Femur (tissue), 1 donor: ENCODE data around the gene AHI1.
A peak's percentile ranks its signal among the peaks of the same experiment; 100 is the strongest.
"Not testable (repeated sequence)": the region's sequence is repeated elsewhere in the genome, so short reads cannot be mapped to it uniquely, and the experiment has no call there.

Source experiments
- DNase-seq: peaks from one replicate; pipeline ENCODE4 v3.0.0-alpha.2; 2017

AHI1 gene

DNA sequence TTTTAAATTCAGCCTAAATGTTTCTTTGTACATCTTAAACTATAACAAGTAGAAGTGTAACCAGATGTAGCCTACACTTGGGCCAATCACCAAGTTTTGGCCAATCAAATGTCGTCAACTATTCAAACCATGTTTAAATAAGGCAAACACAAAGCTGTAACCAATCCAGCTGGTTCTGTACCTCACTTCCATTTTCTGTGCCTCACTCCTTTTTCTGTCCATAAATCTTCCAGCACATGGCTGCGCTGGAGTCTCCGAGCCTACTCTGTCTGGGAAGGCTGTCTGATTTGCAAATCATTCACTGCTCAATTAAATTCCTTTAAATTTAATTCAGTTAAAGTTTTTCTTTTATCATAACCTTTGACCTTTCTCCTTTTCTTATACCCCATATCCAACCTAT, 7.7 kb upstream of the AHI1 start:
- DNase-seq, result no peak

DNA sequence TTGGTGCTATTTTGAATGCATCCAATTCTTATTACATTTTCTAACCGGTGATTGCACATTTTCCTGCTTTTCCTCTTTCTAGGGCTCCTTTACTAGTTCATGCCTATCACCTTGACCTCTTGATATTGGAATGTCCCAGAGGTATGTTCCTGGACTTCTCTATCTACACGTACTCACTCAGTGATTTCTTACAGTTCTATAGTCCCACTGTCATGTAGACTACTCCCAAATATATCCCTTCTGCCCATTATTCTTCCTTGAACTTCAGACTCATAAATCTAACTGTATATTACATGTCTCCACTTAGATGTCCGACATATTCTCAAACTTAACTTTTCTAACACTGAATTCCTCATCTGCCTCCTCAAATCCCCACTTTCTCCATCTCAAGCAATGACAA, 7.2 kb upstream of the AHI1 start:
- no peak for DNase-seq

DNA sequence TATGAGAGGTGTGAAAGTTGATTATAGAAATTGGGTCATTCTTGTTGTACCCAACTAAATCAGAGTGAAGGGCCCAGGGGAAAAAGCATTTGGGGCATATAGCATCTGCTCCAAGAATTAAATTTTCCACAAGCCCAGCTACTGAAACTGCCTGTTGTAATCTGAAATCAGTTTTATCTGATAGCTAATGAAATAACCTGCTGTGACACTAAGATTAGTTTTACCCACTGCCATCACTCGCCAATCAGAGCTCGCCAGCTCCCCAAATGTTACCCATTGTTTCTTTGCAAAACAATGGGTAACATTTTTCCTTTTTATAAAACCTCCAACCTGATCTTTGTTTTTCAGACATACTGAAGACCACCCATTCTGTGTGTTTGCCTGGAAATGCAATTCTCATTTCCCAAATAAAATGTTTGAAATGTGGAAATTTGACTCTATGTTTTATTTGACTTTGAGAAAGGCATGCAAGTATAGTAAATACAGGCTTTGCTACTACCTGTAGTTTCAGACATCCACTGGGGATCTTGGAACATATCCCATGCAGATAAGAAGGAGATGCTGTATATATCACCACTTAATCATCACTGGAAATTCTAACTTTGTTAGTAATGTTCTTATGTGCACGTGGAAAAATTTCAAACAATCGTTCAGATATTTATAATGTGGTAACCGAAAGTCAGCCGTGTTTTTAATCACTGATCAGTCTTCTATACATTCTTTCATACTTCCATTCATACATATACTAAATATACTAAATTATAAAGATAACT, 6.3 kb upstream of the AHI1 start:
- no peak for DNase-seq

DNA sequence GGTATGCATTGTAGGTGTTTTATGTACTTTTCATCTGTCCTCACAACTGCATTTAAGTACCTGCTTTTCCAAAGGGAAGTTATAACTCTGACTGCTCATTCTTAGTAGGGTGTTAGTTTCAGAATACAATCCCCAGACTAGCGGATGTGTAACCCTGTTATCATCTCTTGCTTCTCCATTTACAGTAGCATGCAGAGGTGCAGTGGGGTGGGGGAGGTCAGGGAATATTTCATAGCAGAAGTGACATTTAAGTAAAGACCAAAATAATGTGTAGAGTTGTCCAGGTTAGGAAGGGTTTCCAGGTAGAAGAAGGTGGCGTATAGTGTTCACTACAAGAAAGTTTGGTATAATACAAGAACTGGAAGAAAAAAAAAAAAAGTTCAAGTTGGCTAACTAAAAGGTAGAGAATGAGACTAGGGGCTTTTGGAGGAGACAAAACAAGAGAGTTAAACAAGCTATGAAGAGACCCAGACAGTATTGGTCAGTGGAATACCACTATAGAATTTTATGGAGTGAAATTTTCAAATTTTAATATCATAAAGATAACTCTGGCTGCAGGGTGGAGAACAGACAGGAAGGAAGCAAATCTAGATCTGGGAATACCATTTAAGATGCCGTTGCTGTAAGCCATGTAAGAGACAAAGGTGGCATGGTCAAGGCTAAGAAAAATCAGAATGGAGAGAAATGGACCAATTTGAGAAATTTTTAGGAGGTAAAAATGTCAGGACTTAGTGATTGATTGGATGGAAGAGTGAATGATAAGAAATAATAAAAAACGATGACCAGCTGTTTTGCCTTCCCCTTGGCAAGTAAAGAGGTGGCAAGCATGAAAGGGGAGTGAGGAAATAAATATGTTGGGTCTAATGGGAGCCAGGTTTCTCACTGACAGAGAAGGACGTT, 2.2 kb upstream of the AHI1 start:
- no peak for DNase-seq

DNA sequence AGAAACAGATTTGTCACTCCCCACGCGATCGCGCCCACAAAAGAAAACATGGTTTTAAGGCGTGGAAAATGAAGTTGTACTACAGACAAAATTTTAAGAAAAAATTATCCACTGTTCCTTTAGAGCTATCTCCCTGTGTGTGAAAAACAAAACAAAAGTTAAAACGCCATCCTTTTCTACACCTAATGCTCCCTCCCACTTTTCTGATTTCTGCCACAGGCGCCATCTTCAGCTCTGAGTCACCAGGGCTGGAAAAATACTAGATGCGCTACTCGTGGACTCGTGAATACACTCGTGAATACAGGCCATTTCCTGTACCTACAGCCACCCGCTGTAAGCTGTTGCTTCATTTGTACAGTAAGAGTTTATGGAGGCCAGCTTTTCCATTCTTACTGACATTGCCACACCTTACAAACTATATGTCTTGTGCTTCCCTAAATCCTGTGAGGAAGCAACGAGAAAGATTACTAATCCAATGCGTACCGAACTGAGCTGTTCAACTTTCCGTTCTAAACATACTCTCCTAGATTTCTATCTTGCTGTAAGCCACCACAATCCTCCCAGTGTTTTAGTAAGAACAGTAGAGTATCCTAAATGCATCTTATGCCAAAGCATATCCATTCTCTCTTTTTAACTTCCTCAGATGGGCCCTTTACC, 773 bp upstream of the AHI1 start:
- DNase-seq, result peak; percentile 86

DNA sequence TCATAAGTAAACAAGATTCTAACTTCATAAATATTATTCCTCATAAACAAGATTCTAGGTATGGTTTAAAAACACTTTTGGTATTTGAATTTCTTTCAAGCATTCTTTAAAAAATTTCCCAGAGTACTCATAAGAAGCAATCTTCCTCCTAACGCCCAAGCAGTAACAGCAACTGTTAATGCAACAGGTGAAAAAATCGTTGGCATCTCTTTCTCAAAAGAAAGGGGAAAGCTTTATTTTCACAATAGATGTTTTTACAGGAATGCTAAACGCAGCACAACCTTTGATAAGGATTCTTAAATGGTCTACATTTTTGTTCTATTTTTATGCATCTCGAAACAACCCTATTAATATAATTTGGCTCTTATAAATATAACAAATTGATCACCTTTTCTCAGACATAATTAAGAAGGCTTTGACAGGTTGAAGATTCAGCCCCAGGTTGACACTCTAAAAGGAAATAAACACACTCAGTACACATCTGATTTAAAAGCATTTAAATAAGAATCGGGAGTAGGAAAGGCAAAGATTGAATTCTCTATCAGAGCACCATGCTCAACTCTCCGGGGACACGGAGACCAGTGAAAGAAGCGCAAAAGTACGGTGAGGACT, 634 bp downstream of the AHI1 start:
- no peak for DNase-seq

DNA sequence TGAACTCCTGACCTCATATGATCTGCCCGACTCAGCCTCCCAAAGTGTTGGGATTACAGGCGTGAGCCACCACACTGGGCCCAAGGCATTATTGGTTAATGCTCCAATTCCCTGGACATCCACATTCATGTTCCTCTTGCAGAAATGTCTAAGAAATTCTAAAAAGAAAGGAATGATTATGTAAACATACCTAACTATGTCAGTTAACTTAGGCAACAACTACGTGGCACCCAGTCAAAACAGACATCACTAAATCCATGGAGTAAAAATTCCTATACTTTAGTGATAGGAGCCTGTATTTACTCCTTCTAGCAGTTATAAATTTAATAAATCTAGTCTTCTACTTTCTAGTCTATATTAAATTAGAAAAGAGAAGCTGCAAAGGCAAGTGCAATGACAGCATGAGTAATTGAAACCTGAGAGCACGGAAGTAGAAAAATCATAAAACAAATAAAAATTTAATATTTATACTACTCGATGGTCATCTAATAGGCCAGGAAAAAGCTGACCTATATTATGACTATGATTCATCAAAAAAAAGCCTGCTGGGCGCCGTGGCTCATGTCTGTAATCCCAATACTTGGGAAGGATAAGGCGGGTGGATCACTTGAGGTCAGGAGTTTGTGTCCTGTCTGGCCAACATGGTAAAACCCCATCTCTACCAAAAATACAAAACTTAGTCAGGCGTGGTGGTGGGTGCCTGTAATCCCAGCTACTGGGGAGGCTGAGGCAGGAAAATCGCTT, 4.2 kb downstream of the AHI1 start:
- DNase-seq, result no peak

DNA sequence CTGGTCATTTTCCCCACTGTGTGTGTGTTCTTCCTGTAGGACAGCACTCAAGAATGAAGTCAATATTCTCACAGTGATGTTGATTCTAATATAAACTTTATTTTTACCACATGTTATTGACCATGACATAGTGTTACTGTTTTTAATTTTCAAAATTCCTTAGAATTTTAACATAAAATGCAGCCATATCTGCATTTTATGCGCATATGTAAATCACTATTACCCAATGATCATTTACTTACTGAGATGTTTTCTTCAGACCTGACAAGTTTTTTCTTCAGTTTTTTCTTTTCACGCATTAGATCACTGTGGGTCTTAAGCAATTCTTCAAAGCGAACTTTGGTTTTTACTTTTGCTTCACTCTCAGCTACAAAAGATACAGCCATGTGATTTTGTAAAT, 7.2 kb downstream of the AHI1 start:
- DNase-seq, result no peak

DNA sequence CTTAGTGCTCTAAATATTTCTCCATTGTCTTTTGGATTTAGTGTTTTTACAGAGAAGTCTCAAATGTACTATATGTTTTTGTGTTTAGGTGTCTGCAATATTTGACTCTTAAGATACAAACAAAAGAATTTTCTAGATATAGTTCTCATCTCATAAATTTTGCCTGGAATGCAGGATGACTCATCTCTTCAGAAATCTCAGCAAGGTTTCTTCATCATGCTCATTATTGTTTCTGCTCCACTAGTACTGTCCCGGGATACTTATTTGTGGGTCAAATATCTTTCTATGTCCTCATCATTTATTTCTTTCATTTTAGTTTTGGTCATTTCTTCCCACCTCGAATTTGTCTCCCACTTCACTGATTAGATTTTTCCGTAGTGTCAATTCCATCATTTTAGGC, 9.5 kb downstream of the AHI1 start:
- DNase-seq, result no peak

DNA sequence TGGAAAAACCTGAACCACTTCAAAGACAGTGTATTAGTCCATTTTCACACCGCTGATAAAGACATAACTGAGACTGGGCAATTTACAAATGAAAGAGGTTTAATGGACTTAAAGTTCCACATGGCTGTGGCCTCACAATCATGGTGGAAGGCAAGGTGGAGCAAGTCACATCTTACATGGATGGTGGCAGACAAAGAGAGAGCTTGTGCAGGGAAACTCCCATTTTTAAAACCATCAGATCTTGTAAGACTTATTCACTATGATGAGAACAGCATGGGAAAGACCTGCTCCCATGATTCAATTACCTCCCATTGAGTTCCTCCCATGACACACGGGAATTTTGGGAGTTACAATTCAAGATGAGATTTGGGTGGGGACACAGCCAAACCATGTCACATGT, 13.6 kb downstream of the AHI1 start:
- not testable (repeated sequence) for DNase-seq

DNA sequence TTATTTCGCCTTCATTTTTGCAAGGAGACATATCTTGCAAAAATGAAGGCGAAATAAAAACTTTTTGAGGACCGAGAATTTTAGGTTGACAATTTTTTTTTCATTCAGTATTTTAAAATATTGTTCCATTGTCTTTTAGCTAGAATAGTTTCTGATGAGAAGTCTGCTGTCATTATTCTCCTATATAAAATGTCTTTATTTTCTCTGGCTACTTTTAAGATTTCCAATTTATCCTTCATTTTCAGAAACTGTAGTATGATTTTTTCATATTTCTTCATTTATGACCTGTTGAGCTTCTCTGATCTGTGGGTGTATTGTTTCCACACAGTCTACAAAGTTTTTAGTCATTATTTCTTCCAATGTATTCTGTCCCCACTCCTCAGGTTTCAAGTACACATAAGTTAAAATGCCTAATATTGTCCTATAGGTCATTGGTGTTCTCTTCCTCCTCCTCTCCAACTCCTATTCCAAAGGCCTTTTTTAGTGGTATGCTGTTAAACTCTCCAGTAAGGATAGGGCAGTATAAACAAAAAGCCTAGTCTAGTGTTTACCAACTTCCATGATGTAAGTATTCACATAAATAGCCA, 15.7 kb downstream of the AHI1 start:
- DNase-seq, result no peak

DNA sequence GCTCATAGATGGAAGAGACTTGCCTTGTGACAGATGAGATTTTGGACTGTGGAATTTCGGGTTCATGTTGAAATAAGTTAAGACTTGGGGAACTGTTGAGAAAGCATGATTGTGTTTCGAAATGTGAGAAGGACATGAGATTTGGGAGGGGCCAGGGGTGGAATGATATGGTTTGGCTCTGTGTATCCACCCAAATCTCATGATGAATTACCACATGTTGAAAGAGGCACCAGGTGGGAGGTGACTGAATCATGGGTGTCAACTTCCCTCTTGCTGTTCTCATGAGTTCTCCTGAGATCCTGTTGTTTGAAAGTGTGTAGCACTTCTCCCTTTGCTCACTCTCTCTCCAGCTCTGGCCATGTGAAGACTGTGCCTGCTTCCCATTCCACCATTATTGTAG, 17.9 kb downstream of the AHI1 start:
- no peak for DNase-seq

DNA sequence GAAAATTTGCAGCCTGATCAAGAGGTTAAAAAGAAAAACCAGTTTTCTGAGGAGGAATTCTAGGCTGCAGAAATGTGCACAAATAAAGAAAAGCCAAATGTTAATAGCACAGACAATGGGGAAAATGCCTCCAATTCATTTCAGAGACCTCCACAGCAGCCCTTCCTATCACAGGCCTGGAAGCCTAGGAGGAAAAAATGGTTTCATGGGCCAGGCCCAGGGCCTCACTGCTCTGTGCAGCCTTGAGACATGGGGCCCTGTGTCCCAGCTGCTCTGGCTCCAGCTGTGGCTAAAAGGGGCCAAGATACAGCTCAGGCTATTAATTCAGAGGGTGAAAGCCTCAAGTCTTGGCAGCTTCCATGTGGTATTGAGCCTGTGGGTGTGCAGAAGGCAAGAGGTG, 18.9 kb downstream of the AHI1 start:
- DNase-seq, result no peak

DNA sequence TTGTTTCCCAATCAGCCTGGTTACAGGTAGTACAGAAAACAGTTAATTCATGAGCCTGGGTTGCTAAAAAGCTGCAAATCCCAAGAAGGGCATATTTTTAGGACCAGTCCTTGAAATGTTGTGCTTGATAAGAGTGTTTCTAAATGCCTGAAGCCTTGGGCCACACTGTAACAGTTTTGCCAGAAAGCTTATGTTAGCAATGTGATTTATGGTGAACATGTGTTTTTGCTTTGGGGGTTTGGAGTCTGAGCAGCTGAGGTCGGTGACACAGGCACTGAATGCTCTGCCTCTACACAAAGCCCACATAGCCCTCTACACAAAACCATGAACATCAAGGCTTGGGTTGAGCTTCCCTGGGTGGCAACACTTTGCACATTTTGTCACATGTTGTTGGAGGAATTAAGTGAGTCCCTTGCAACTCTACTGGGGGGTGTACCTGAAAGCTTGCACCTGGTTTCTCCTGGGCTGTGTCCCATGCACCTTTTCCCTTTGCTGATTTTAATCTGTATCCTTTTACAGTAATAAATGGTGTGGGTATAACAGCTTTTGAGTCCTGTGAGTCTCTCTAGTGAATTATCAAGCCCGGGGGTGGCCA, 22.2 kb downstream of the AHI1 start:
- DNase-seq, result peak; percentile 53

DNA sequence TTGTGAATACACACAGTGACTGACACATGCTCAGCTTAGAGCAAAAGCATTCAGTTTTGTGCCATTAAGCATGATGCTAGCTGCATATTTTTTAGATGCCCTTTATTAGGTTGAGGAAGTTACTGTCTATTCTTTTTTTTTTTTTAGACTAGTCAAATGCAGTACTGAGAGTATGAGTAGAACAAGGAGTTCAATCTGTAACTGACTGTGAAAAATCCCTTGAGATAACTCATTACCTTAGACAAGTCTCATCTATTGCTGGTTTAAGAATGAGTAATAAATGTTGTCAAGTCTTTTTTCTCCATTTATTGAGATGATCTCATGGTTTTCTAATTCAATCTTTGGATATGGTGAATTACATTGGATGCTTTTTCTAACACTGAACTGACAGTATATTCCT, 23.2 kb downstream of the AHI1 start:
- no peak for DNase-seq

DNA sequence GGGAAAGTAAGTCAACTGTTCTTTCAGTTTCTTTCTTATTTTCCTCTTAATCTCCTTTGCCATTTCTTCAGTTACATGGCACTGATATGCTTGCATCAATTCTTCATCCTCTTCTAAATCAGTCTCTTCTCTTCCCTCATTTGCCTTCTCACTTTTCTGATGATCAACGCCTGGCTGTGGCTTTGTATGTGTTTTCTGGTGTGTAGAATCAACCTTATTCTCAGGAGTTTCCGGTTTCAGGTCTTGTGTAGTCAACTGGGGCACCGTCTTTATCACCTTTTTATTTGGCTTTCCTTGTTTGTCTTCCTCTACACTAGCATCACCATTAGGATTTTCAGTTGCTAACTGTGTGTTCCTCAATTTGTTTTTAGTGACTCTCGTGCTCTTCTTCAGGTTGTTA, 31.6 kb downstream of the AHI1 start:
- no peak for DNase-seq

DNA sequence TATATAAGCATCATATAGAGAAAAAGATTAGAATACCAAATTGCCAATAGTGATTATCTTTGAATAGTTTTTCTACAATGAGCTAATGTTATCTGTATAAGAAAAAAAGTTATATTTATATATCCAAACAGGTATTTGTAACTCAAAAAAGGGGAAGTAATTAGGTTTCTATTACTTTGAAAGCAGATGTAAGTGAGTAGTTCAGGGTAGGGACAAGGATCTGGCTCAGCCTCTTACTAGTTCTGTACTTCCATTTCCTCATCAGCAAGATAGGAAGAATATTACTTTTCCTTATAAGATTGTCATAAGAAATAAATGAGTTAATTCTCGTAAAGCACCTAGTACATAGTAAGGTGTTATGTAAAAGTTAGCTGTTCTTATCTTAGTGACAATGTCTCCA, 32.2 kb downstream of the AHI1 start:
- DNase-seq, result no peak

DNA sequence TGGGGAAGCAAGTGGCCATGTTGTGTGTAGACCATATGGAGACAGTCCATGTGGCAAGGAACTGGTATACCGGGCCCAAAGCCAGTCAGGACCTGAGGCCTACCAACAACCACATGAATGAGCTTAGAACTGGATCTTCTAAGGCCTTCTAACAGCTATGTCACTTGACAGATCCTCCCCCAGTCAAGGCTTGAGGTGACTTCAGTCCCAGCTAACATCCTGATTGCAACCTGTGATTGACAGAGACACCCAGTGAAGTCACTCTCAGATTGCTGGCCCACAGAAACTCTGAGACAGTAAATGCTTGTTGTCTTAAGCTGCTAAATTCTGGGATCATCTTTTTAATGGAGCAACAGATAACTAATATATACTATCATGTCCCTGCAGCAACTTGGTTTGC, 32.9 kb downstream of the AHI1 start:
- DNase-seq, result no peak

DNA sequence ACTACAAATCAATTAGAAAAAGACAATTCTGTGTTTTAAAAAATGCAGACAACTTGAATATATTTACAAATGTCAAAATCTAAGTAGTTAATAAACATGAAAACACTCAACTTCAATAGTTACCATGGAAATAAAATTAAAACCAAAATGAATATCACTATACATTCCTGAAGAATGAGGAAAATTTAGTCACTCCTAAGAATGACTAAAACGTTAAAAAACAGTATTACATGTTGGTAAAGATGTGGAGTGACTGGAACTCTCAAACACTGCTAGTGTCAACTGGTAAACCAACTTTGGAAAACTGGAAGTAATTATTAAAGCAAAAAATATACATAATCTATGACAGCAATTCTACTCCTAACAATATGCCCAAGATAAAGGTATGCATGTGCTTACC, 36.3 kb downstream of the AHI1 start:
- no peak for DNase-seq

DNA sequence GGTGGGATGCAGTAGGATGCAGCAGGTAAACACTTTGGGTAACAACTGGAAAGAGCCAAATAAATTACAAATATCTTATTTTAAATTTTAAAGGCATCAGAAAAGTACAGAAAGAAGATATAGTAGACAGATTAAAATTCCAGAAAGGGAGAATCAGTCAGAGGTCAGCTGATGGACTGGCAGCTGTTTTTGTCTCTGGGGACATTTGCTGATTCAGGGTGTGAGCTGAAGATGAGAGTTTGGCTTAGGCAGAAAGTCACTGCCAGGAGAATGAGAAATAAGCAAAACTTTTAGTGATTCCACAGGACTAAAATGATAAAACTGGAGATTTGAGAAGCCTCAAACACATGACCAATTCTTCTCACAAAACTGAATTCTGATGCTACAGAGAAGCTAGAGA, 39.5 kb downstream of the AHI1 start:
- no peak for DNase-seq

DNA sequence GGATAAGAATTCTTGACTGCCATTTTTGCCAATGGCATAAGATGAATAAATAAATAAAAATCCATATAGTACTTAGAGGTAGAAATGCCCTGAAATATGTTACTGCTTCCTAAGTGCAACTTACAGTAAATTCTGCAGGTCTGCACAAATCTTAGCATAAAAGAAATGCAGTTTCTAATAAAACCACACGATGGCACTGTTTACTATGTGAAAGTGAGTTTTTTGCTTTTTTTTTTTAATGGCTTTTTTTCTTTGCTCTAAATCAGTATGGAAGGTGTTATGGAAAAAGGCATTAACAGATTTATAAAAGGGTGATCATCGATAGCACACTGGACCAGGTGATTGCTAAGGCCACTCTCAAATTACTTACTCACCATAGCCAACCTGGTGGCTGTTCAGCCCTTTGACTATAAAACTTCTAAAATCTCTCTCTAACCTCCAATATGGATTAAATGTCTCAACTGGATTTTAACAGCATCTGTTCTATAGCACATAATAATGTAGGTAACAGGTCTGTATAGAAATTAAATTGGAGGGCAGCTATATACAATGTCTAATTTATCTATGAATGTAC, 45.8 kb downstream of the AHI1 start:
- no peak for DNase-seq
